Measurements from ENCODE around the gene LCNL1.

Gene LCNL1

GRCh38 chr9:137014776-137015539 lies 32.2 kb downstream of the LCNL1 start:
- no peak overlapping the region for H2AFZ ChIP-seq
- H3K4me3 ChIP-seq (ENCODE audit: low read depth, low read length), result no peak overlapping the region
- H3K79me2 ChIP-seq, result no peaks in the 10 kb centered on the region
- no peaks in the 10 kb centered on the region for H3K36me3 ChIP-seq (ENCODE audit: control insufficient read depth, insufficient read depth, low read length)
- H3K4me1 ChIP-seq, result no peaks in the 10 kb centered on the region
- H3K27me3 ChIP-seq (ENCODE audit: control insufficient read depth, insufficient read depth, low read length), result no peaks in the 10 kb centered on the region
- no peak for TF ChIP-seq CTCF (IDR thresholded peaks at IDR 0.05)
- H3K9ac ChIP-seq, result no peak overlapping the region
- H3K4me2 ChIP-seq (ENCODE audit: low read length), result no peak overlapping the region
- H3K27ac ChIP-seq, result no peak overlapping the region
- no peaks in the 10 kb centered on the region for H3K9me3 ChIP-seq (ENCODE audit: control insufficient read depth, low read length)

GRCh38 chr9:137015540-137015930 lies 32.7 kb downstream of the LCNL1 start:
- H3K27ac ChIP-seq, result no peak overlapping the region
- no peaks in the 10 kb centered on the region for H3K79me2 ChIP-seq
- H3K4me3 ChIP-seq (ENCODE audit: low read depth, low read length), result no peak overlapping the region
- H3K36me3 ChIP-seq (ENCODE audit: control insufficient read depth, insufficient read depth, low read length), result no peaks in the 10 kb centered on the region
- no peaks in the 10 kb centered on the region for H3K4me1 ChIP-seq
- H3K9me3 ChIP-seq (ENCODE audit: control insufficient read depth, low read length), result no peaks in the 10 kb centered on the region
- H3K4me2 ChIP-seq (ENCODE audit: low read length), result no peak overlapping the region
- no peak for TF ChIP-seq CTCF (IDR thresholded peaks at IDR 0.05)
- H3K9ac ChIP-seq, result no peak overlapping the region
- H3K27me3 ChIP-seq (ENCODE audit: control insufficient read depth, insufficient read depth, low read length), result no peaks in the 10 kb centered on the region
- H2AFZ ChIP-seq, result no peak overlapping the region

GRCh38 chr9:137015976-137016375 lies 33.2 kb downstream of the LCNL1 start:
- Histone ChIP-seq H3K36me3 (ENCODE audit: control insufficient read depth, insufficient read depth, low read length) (no peaks in the 10 kb centered on the region), H3K4me3 (ENCODE audit: low read depth, low read length) (no peak overlapping the region), H3K9ac (no peak overlapping the region), H3K27ac (no peak overlapping the region), H3K4me1 (no peaks in the 10 kb centered on the region), H3K27me3 (ENCODE audit: control insufficient read depth, insufficient read depth, low read length) (no peaks in the 10 kb centered on the region), H3K9me3 (ENCODE audit: control insufficient read depth, low read length) (no peaks in the 10 kb centered on the region), H2AFZ (no peak overlapping the region), H3K4me2 (ENCODE audit: low read length) (no peak overlapping the region), H3K79me2 (no peaks in the 10 kb centered on the region)
- TF ChIP-seq CTCF (IDR thresholded peaks at IDR 0.05), result no peak

- TF ChIP-seq CTCF (IDR thresholded peaks at IDR 0.05), result no peak
- Histone ChIP-seq H3K9ac (no peak overlapping the region), H3K9me3 (ENCODE audit: control insufficient read depth, low read length) (no peaks in the 10 kb centered on the region), H2AFZ (no peak overlapping the region), H3K27ac (no peak overlapping the region), H3K4me2 (ENCODE audit: low read length) (no peak overlapping the region), H3K4me1 (no peaks in the 10 kb centered on the region), H3K79me2 (no peaks in the 10 kb centered on the region), H3K27me3 (ENCODE audit: control insufficient read depth, insufficient read depth, low read length) (no peaks in the 10 kb centered on the region), H3K36me3 (ENCODE audit: control insufficient read depth, insufficient read depth, low read length) (no peaks in the 10 kb centered on the region), H3K4me3 (ENCODE audit: low read depth, low read length) (no peak overlapping the region)
These were observed 33.6 kb downstream of the LCNL1 start for GRCh38 chr9:137016436-137016835.

GRCh38 chr9:137017071-137017470 lies 34.3 kb downstream of the LCNL1 start:
- TF ChIP-seq CTCF (IDR thresholded peaks at IDR 0.05), result no peak
- H3K27me3 ChIP-seq (ENCODE audit: control insufficient read depth, insufficient read depth, low read length), result no peaks in the 10 kb centered on the region
- no peaks in the 10 kb centered on the region for H3K4me1 ChIP-seq
- no peak overlapping the region for H3K27ac ChIP-seq
- no peaks in the 10 kb centered on the region for H3K79me2 ChIP-seq
- no peaks in the 10 kb centered on the region for H3K36me3 ChIP-seq (ENCODE audit: control insufficient read depth, insufficient read depth, low read length)
- no peak overlapping the region for H3K4me2 ChIP-seq (ENCODE audit: low read length)
- H2AFZ ChIP-seq, result no peak overlapping the region
- no peak overlapping the region for H3K4me3 ChIP-seq (ENCODE audit: low read depth, low read length)
- H3K9me3 ChIP-seq (ENCODE audit: control insufficient read depth, low read length), result no peaks in the 10 kb centered on the region
- no peak overlapping the region for H3K9ac ChIP-seq
